NCI-H345 (cell line): ENCODE measurements around the gene MAMDC4.

Experiments
- DNase-seq: peaks from one replicate; lab custom pipeline; 2025; lab: John Stamatoyannopoulos, UW

Gene MAMDC4

GRCh38 chr9:136890661-136891060 is 38.5 kb downstream of the MAMDC4 start:
- no peak for DNase-seq

- no peak for DNase-seq
Observed at GRCh38 chr9:136896027-136896426, 43.9 kb downstream of the MAMDC4 start.

- DNase-seq, result no peak
Observed at GRCh38 chr9:136898483-136899100, 46.4 kb downstream of the MAMDC4 start.

- DNase-seq, result no peak
Observed at GRCh38 chr9:136899196-136899595, 47.0 kb downstream of the MAMDC4 start.

GRCh38 chr9:136900556-136900955 is 48.4 kb downstream of the MAMDC4 start:
- no peak for DNase-seq

- no peak for DNase-seq
Observed at GRCh38 chr9:136900988-136901515, 48.9 kb downstream of the MAMDC4 start.

GRCh38 chr9:136901516-136902258 is 49.5 kb downstream of the MAMDC4 start:
- no peak for DNase-seq

GRCh38 chr9:136902259-136902821 is 50.2 kb downstream of the MAMDC4 start:
- no peak for DNase-seq

GRCh38 chr9:136903041-136903554 is 51.0 kb downstream of the MAMDC4 start:
- no peak for DNase-seq

- DNase-seq, result no peak
Observed at GRCh38 chr9:136906266-136906665, 54.1 kb downstream of the MAMDC4 start.

GRCh38 chr9:136907011-136907914 is 55.1 kb downstream of the MAMDC4 start:
- no peak for DNase-seq
